ENCODE data around the gene CNPY1. TPM values are rescaled to one million over a fixed set of nuclear protein-coding genes. Genes with fewer than 3 reads are reported as not detected.

The CNPY1 gene
- total RNA-seq, 1 experiment from 2014 or later, result not detected

DNA sequence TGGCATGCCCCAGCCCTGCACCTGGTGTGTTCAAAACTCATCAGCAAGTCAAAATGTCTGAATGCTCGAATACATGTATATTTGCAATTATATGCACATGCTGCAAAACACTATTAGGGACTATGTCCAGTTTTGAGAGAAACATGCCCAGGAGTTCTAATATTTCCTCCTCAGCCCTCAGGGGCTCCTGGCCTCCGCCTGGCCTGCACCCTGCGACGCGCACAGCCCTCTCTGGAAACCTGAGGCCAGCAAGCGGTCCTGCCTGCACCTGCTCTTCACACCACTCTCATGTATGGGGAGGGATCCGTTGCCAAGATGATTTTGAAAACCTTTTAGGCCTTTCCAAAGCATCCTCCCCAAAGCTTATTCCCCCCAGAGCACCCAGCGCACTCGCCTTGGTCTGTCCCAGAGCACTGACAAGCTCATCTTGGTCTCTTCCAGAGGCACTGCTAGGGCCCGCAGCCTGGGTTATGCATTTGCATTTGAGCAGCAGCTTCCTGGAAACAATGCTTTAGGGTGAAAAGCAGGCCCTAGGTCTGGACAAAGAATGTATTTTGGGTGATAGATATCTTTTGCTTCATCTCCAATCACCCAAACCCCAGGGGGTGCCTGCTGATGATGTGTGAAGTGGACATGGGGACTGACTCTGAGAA, 22.6 kb upstream of the CNPY1 start:
- BruUV-seq (replicated peaks), result no TSS peak
- ChIA-PET CTCF (no interaction called here), POLR2A (no interaction called here)

DNA sequence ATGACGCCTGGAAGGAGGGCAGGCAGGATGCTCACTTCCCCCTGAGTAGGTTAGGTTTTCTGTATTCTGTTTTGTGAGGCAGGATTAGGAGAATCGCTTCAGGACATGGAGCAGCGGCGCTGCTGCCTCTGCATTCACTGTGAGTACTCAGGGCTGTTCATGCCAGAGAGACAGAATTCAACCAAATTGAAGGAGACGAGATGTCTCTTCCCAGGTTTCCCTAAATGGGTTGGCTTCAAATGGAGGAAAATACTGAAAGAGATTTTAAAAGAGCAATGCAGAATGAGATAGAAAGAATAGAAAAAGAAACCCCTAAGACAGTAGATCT, 21.9 kb upstream of the CNPY1 start:
- TF ChIP-seq TCF7L2 (IDR thresholded peaks at IDR 0.05; ENCODE audit: low read depth, low read length) (no peak), POLR2AphosphoS5 (IDR thresholded peaks at IDR 0.05; ENCODE audit: low read depth, low read length) (no peak), SIN3A (IDR thresholded peaks at IDR 0.05; ENCODE audit: borderline replicate concordance, insufficient read depth, low read depth, low read length) (no peak)
- TF ChIP-seq, protein P1, sequence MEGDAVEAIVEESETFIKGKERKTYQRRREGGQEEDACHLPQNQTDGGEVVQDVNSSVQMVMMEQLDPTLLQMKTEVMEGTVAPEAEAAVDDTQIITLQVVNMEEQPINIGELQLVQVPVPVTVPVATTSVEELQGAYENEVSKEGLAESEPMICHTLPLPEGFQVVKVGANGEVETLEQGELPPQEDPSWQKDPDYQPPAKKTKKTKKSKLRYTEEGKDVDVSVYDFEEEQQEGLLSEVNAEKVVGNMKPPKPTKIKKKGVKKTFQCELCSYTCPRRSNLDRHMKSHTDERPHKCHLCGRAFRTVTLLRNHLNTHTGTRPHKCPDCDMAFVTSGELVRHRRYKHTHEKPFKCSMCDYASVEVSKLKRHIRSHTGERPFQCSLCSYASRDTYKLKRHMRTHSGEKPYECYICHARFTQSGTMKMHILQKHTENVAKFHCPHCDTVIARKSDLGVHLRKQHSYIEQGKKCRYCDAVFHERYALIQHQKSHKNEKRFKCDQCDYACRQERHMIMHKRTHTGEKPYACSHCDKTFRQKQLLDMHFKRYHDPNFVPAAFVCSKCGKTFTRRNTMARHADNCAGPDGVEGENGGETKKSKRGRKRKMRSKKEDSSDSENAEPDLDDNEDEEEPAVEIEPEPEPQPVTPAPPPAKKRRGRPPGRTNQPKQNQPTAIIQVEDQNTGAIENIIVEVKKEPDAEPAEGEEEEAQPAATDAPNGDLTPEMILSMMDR (IDR thresholded peaks at IDR 0.05), result no peak
- TF ChIP-seq, protein P2, sequence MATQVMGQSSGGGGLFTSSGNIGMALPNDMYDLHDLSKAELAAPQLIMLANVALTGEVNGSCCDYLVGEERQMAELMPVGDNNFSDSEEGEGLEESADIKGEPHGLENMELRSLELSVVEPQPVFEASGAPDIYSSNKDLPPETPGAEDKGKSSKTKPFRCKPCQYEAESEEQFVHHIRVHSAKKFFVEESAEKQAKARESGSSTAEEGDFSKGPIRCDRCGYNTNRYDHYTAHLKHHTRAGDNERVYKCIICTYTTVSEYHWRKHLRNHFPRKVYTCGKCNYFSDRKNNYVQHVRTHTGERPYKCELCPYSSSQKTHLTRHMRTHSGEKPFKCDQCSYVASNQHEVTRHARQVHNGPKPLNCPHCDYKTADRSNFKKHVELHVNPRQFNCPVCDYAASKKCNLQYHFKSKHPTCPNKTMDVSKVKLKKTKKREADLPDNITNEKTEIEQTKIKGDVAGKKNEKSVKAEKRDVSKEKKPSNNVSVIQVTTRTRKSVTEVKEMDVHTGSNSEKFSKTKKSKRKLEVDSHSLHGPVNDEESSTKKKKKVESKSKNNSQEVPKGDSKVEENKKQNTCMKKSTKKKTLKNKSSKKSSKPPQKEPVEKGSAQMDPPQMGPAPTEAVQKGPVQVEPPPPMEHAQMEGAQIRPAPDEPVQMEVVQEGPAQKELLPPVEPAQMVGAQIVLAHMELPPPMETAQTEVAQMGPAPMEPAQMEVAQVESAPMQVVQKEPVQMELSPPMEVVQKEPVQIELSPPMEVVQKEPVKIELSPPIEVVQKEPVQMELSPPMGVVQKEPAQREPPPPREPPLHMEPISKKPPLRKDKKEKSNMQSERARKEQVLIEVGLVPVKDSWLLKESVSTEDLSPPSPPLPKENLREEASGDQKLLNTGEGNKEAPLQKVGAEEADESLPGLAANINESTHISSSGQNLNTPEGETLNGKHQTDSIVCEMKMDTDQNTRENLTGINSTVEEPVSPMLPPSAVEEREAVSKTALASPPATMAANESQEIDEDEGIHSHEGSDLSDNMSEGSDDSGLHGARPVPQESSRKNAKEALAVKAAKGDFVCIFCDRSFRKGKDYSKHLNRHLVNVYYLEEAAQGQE (IDR thresholded peaks at IDR 0.05; ENCODE audit: insufficient read depth in 1 of 2, low read depth in 2 of 2, low read length in 1 of 2), result no peak
- H3K27ac ChIP-seq (ENCODE audit: low read length), result no peak overlapping the region
- H3K36me3 ChIP-seq (ENCODE audit: control insufficient read depth, insufficient read depth, low read length), result no peaks in the 10 kb centered on the region
- ATAC-seq (no peak), DNase-seq (ENCODE audit: low read depth, low spot score) (no peak)
- in situ Hi-C loops (cut with HindIII; ENCODE audit: low pct_unique_long_range_greater_than_20kb, low sequenced_read_pairs) (no loop called here), intact Hi-C loops (cut with micrococcal nuclease; ENCODE audit: unreplicated experiment) (no loop called here)
- H3K4me1 ChIP-seq (ENCODE audit: control insufficient read depth, insufficient read depth, low read length), result no peaks in the 10 kb centered on the region
- no peaks in the 10 kb centered on the region for H3K9me3 ChIP-seq (ENCODE audit: control insufficient read depth, insufficient read depth, low read depth, low read length)
- ChIA-PET POLR2A (no interaction called here), CTCF (no interaction called here)
- no TSS peak for BruUV-seq (replicated peaks)
- no peaks in the 10 kb centered on the region for H3K27me3 ChIP-seq (ENCODE audit: control insufficient read depth, insufficient read depth, low read length)
- no peak overlapping the region for H3K4me3 ChIP-seq (ENCODE audit: low read depth in 2 of 2, low read length in 2 of 2)

More for the DNA sequence above, 22.6 kb upstream of the CNPY1 start:
- TF ChIP-seq TCF7L2 (IDR thresholded peaks at IDR 0.05; ENCODE audit: low read depth, low read length) (no peak), POLR2AphosphoS5 (IDR thresholded peaks at IDR 0.05; ENCODE audit: low read depth, low read length) (no peak), SIN3A (IDR thresholded peaks at IDR 0.05; ENCODE audit: borderline replicate concordance, insufficient read depth, low read depth, low read length) (no peak)
- TF ChIP-seq, protein P1 (IDR thresholded peaks at IDR 0.05), result no peak
- TF ChIP-seq, protein P2 (IDR thresholded peaks at IDR 0.05; ENCODE audit: insufficient read depth in 1 of 2, low read depth in 2 of 2, low read length in 1 of 2), result no peak
- H3K9me3 ChIP-seq (ENCODE audit: control insufficient read depth, insufficient read depth, low read depth, low read length), result no peaks in the 10 kb centered on the region
- DNase-seq (ENCODE audit: low read depth, low spot score) (no peak), ATAC-seq (no peak)
- H3K4me3 ChIP-seq (ENCODE audit: low read depth in 2 of 2, low read length in 2 of 2), result no peak overlapping the region
- H3K27ac ChIP-seq (ENCODE audit: low read length), result no peak overlapping the region
- in situ Hi-C loops (cut with HindIII; ENCODE audit: low pct_unique_long_range_greater_than_20kb, low sequenced_read_pairs), result no loop called here
- intact Hi-C loops (cut with micrococcal nuclease; ENCODE audit: unreplicated experiment), result no loop called here
- no peaks in the 10 kb centered on the region for H3K36me3 ChIP-seq (ENCODE audit: control insufficient read depth, insufficient read depth, low read length)
- H3K4me1 ChIP-seq (ENCODE audit: control insufficient read depth, insufficient read depth, low read length), result no peaks in the 10 kb centered on the region
- no peaks in the 10 kb centered on the region for H3K27me3 ChIP-seq (ENCODE audit: control insufficient read depth, insufficient read depth, low read length)

All from Panc1 (cell line).